Central memory CD8-positive, alpha-beta T cell (primary cell): ENCODE results near the gene COPS3.

Experiments used
- ATAC-seq: fragments of 150-1000 bp; cut with Tn5 transposase; replicated peaks from 2 replicates; pipeline ENCODE4 v1.10.0; 2022; ENCODE audit warnings: mild to moderate bottlenecking, moderate FRiP score, moderate number of reproducible peaks; ENCODE audit not compliant: poor library complexity, severe bottlenecking; ENCODE audit errors: extremely low read depth
- DNase-seq, 2 donors: peaks; one replicate each; pipeline ENCODE4 v3.0.0; 2021; ENCODE audit warnings: low spot score in 2 of 2
- H3K27ac Mint-ChIP-seq: one replicate; pipeline ENCODE4 v1.8.0; 2022; ENCODE audit warnings: low read depth, mild to moderate bottlenecking, moderate library complexity, mixed read lengths
- H3K27me3 Mint-ChIP-seq: one replicate; pipeline ENCODE4 v1.8.0; 2022; ENCODE audit warnings: mixed read lengths
- H3K36me3 Mint-ChIP-seq: one replicate; pipeline ENCODE4 v1.8.0; 2022; ENCODE audit warnings: mild to moderate bottlenecking, moderate library complexity, mixed read lengths; ENCODE audit not compliant: insufficient read depth
- H3K4me1 Mint-ChIP-seq: one replicate; pipeline ENCODE4 v1.8.0; 2022; ENCODE audit warnings: mixed read lengths
- H3K4me3 Mint-ChIP-seq: one replicate; pipeline ENCODE4 v1.8.0; 2022; ENCODE audit warnings: mild to moderate bottlenecking, moderate library complexity, mixed read lengths
- H3K9me3 Mint-ChIP-seq: one replicate; pipeline ENCODE4 v1.8.0; 2022; ENCODE audit warnings: mixed read lengths

Gene COPS3

GRCh38 chr17:17231621-17232302, 49.3 kb downstream of the COPS3 start:
- Mint-ChIP-seq H3K4me3 (no peak overlapping the region), H3K4me1 (peaks cover 23% of the 10 kb centered on the region), H3K27me3 (no peaks in the 10 kb centered on the region), H3K36me3 (peaks cover 21% of the 10 kb centered on the region), H3K9me3 (no peaks in the 10 kb centered on the region), H3K27ac (peak overlapping the region; percentile 78)
- DNase-seq (no peak), ATAC-seq (no peak)

- Mint-ChIP-seq H3K36me3 (peaks cover 32% of the 10 kb centered on the region), H3K27me3 (no peaks in the 10 kb centered on the region), H3K9me3 (no peaks in the 10 kb centered on the region), H3K4me3 (no peak overlapping the region), H3K27ac (peak overlapping the region; percentile 71), H3K4me1 (peaks cover 5% of the 10 kb centered on the region)
- ATAC-seq (no peak), DNase-seq (no peak)
These were observed 51.3 kb downstream of the COPS3 start for GRCh38 chr17:17229416-17230384.

- DNase-seq = no peak
- Mint-ChIP-seq H3K36me3 (peaks cover 38% of the 10 kb centered on the region), H3K4me3 (no peak overlapping the region), H3K9me3 (no peaks in the 10 kb centered on the region), H3K27me3 (no peaks in the 10 kb centered on the region), H3K27ac (peak overlapping the region; percentile 71), H3K4me1 (peaks cover 5% of the 10 kb centered on the region)
- ATAC-seq = no peak
These were observed 52.3 kb downstream of the COPS3 start for GRCh38 chr17:17228521-17229279.

- H3K4me3 Mint-ChIP-seq = no peak overlapping the region
- no peak for ATAC-seq
- no peaks in the 10 kb centered on the region for H3K27me3 Mint-ChIP-seq
- H3K27ac Mint-ChIP-seq = peak overlapping the region; percentile 71
- peaks cover 5% of the 10 kb centered on the region for H3K4me1 Mint-ChIP-seq
- H3K9me3 Mint-ChIP-seq = no peaks in the 10 kb centered on the region
- DNase-seq = no peak
- peaks cover 44% of the 10 kb centered on the region for H3K36me3 Mint-ChIP-seq
These were observed 53.2 kb downstream of the COPS3 start for GRCh38 chr17:17227608-17228520.

- Mint-ChIP-seq H3K27me3 (no peaks in the 10 kb centered on the region), H3K4me3 (no peak overlapping the region), H3K9me3 (no peaks in the 10 kb centered on the region), H3K27ac (no peak overlapping the region), H3K4me1 (peaks cover 5% of the 10 kb centered on the region), H3K36me3 (peaks cover 46% of the 10 kb centered on the region)
- no peak for ATAC-seq
- DNase-seq = no peak
These were observed 54.4 kb downstream of the COPS3 start for GRCh38 chr17:17226451-17227265.

GRCh38 chr17:17225901-17226300, 55.1 kb downstream of the COPS3 start:
- Mint-ChIP-seq H3K27me3 (no peaks in the 10 kb centered on the region), H3K4me1 (peaks cover 5% of the 10 kb centered on the region), H3K9me3 (no peaks in the 10 kb centered on the region), H3K4me3 (no peak overlapping the region), H3K36me3 (peaks cover 48% of the 10 kb centered on the region), H3K27ac (no peak overlapping the region)
- DNase-seq (no peak), ATAC-seq (no peak)

- H3K27me3 Mint-ChIP-seq = no peaks in the 10 kb centered on the region
- no peak overlapping the region for H3K4me3 Mint-ChIP-seq
- H3K9me3 Mint-ChIP-seq = no peaks in the 10 kb centered on the region
- no peak for DNase-seq
- peaks cover 5% of the 10 kb centered on the region for H3K4me1 Mint-ChIP-seq
- no peak overlapping the region for H3K27ac Mint-ChIP-seq
- H3K36me3 Mint-ChIP-seq = peaks cover 42% of the 10 kb centered on the region
- ATAC-seq = no peak
These were observed 56.9 kb downstream of the COPS3 start for GRCh38 chr17:17224137-17224536.

- Mint-ChIP-seq H3K27ac (no peak overlapping the region), H3K9me3 (no peaks in the 10 kb centered on the region), H3K36me3 (peaks cover 42% of the 10 kb centered on the region)
These were observed 57.3 kb downstream of the COPS3 start for GRCh38 chr17:17223736-17224135.

GRCh38 chr17:17221329-17221728, 59.7 kb downstream of the COPS3 start:
- DNase-seq (no peak), ATAC-seq (no peak)
- Mint-ChIP-seq H3K9me3 (no peaks in the 10 kb centered on the region), H3K27ac (no peak overlapping the region), H3K27me3 (no peaks in the 10 kb centered on the region), H3K36me3 (peaks cover 53% of the 10 kb centered on the region), H3K4me3 (no peak overlapping the region), H3K4me1 (no peaks in the 10 kb centered on the region)

More at GRCh38 chr17:17223736-17224135, 57.3 kb downstream of the COPS3 start:
- H3K4me3 Mint-ChIP-seq = no peak overlapping the region
- no peak for ATAC-seq
- no peaks in the 10 kb centered on the region for H3K27me3 Mint-ChIP-seq
- H3K4me1 Mint-ChIP-seq = peaks cover 4% of the 10 kb centered on the region
- DNase-seq = no peak

- Mint-ChIP-seq H3K27me3 (no peaks in the 10 kb centered on the region), H3K36me3 (peaks cover 49% of the 10 kb centered on the region), H3K4me1 (no peaks in the 10 kb centered on the region), H3K9me3 (no peaks in the 10 kb centered on the region), H3K27ac (no peak overlapping the region), H3K4me3 (no peak overlapping the region)
- ATAC-seq (no peak), DNase-seq (no peak)
These were observed 60.5 kb downstream of the COPS3 start for GRCh38 chr17:17220529-17220928.

GRCh38 chr17:17217995-17218394, 63.1 kb downstream of the COPS3 start:
- ATAC-seq (no peak), DNase-seq (no peak)
- Mint-ChIP-seq H3K4me1 (no peaks in the 10 kb centered on the region), H3K9me3 (no peaks in the 10 kb centered on the region), H3K36me3 (peaks cover 32% of the 10 kb centered on the region), H3K27ac (no peak overlapping the region), H3K4me3 (no peak overlapping the region), H3K27me3 (no peaks in the 10 kb centered on the region)
